Muscle of arm (tissue), 14 donors: ENCODE results near the gene BRINP2. TPM values are rescaled to one million over a fixed set of nuclear protein-coding genes. Genes with fewer than 3 reads are reported as not detected.

Experiments
- DNase-seq: peaks from one replicate; pipeline ENCODE4 v3.0.0-alpha.2; 2013
- long read RNA-seq, 11 donors: transcript quantifications; one replicate each; lab custom pipeline, GENCODE V29; 2026
- polyA plus RNA-seq, 12 donors: library from polyadenylated mRNA; unstranded; fragments of 120-200 nt; gene quantifications; one replicate each; pipeline ENCODE4 v1.2.1, GENCODE V29; 2013; ENCODE audit not compliant: insufficient read length in 12 of 12

The BRINP2 gene, protein sequence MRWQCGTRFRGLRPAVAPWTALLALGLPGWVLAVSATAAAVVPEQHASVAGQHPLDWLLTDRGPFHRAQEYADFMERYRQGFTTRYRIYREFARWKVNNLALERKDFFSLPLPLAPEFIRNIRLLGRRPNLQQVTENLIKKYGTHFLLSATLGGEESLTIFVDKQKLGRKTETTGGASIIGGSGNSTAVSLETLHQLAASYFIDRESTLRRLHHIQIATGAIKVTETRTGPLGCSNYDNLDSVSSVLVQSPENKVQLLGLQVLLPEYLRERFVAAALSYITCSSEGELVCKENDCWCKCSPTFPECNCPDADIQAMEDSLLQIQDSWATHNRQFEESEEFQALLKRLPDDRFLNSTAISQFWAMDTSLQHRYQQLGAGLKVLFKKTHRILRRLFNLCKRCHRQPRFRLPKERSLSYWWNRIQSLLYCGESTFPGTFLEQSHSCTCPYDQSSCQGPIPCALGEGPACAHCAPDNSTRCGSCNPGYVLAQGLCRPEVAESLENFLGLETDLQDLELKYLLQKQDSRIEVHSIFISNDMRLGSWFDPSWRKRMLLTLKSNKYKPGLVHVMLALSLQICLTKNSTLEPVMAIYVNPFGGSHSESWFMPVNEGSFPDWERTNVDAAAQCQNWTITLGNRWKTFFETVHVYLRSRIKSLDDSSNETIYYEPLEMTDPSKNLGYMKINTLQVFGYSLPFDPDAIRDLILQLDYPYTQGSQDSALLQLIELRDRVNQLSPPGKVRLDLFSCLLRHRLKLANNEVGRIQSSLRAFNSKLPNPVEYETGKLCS
- under 1 TPM in 10 of 12 donors, not detected in 2; 0.21 to 0.65 (median 0.50) TPM for polyA plus RNA-seq
- long read RNA-seq, donor 1 = 0 reads
- long read RNA-seq, donor 2 = 0 reads
- long read RNA-seq, donor 3 = 0 reads
- long read RNA-seq, donor 4 = 0 reads
- long read RNA-seq, donor 5 = 0 reads
- long read RNA-seq, donor 6 = 0 reads
- long read RNA-seq, donor 7 = 0 reads
- long read RNA-seq, donor 8 = 0 reads
- long read RNA-seq, donor 9 = 0 reads
- long read RNA-seq, donor 10 = 0 reads
- long read RNA-seq, donor 11 = 0 reads

- DNase-seq = peak; percentile 14
These were observed at the start of gene BRINP2 for GRCh38 chr1:177170756-177171535. Gene BRINP2, plus strand, starts transcription at chr1:177170958. Its CDS starts 58,919 bp downstream, at chr1:177229877.

DNA sequence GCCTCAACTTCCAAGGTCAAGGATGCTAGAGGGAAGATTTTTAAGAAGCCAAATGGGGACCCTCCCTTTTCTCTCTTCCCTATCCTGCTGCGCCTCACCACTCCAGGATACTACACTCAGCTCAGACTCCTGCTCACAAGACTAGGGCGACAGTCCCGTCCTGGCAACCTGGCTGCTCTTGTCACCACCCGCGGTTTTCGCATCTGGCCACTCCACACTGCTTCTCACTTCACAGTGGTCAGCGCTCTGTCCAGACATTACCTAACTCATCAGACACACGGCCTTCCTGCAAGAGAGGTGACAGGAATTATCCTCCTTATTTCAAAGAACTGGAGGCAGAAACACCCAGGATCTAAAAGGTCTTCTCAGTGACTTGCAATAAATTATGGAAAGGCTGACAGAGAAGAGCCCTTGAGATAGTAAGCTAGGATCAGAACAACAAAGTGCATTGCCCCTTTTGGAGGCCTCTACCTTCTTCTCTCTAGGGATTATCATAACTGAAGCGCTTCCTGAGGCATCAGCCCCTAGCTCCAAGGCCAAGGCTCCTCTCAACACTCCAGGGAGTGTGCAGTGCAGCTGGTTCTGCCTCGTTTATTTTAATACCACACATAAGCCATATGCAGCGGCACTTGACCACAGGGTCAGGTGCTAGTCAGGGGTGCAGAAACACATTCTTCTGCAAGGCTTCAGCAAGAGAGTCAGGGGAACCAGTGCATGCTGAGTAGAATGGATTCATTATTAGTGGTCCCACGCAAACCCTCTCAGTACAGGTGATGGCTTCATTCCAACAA is 48.1 kb upstream of the BRINP2 start:
- no peak for DNase-seq

DNA sequence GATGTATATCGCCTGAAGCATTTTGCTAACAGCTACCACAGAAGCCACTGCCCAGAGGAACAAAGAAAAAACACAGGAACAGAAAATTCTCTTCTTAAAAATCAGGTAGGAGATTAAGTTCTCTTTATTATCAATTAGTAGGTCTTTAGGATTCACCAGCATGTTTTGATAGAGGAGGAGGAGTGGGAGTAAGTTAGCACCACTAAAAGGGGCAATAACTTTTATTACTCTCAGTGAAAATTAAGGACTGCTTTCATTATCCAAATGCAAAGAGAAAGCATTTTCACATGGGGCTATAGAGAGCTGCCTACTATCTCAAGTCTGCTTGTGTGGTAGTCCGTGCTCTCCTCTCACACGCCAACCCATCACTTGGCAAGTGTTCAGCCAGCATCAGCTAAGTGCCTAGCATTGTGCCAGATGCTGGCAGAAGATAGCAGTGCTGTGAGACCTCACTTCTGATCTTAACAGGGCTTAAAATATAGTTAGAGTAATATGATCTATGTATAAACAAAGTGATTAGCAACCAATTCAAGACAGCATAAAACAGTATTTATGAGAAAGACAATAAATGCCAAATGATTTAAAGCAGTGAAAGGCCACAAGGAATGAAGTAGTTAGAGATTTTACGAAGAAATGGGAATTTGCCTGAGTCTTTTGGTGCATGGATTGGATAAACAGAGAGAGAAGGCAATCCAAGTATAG is 46.0 kb upstream of the BRINP2 start:
- no peak for DNase-seq

DNA sequence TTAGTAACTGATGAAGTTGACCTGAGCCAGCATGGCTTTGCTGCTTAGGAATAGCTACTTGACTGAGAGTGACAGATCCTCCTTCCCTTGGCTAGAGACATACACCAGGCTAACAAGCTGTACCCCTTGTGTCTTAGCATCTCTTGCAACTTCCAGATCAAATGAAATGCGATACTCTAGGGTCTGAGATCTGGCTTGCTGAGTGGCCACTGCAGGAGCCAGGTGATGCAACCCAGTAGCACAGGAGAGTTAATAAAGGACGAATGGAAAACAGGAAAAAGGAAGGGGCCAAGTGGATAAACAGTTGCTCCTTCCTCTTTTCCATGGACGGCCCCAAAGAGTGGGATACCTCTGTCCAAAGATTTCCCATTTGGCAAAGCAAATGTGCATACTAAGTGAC is 44.5 kb upstream of the BRINP2 start:
- no peak for DNase-seq

GRCh38 chr1:177128665-177129281 is 42.0 kb upstream of the BRINP2 start:
- no peak for DNase-seq

- DNase-seq = no peak
These were observed 40.3 kb upstream of the BRINP2 start for GRCh38 chr1:177130451-177130945.

DNA sequence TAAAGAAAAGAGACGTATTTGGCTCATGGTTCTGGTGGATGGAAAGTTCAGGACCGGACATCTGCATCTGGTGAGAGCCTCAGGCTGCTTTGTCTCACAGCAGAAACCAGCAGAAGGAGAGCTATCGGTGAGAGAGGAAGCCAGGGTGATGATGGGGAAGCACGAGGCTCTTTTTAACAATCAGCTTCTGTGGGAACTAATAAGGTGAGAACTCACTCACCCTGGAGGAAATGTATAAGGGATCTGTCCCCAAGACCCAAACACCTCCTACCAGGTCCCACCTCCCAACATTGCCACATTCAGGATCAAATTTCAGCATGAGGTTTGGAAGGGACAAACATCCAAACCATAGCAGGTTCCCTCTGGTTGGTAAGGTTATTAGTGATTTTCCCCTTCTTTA is 39.0 kb upstream of the BRINP2 start:
- DNase-seq = no peak

DNA sequence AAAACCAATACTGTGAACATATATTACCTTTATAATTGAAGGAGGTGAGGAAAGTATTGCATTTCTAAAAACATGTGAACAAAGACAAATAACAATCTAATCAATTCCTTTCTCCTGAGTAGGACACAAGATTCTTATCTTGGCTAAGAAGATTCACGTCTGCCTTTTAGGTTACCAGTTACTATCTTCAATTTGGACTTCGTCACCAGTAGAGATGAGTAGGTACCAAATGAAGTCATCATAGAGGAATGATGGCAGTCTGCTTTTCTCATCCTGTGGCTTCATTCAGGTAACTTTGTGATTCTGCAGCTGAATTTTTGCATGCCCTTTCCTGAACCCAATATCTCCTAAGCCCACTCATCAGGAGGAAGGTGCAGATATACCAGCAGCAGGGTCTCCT is 38.6 kb upstream of the BRINP2 start:
- no peak for DNase-seq

DNA sequence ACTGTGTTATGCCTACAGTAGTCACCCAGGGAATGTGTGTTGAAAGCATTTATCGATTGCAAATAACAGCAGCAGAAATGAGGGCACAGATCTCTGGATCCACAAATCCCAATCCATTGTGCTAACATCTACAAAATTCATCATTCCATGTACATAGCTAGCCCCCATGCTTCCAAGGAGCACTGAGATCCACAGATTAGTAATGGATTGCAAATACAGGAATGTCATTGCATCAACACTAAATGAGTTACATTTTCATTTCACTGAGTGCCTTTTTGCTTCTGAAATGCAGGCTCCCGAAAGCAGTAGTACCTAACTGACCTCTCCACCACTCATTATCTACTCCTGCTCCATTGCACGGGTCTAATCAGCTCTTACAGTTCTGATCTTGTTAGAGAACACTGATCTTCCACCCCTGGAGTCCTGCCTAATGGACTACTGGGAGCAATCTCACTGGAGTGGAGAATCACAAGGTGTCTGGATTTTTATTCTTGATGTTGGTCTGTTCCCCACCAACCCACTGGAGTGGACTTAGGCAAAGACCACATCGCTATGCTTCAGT is 36.7 kb upstream of the BRINP2 start:
- DNase-seq = no peak

DNA sequence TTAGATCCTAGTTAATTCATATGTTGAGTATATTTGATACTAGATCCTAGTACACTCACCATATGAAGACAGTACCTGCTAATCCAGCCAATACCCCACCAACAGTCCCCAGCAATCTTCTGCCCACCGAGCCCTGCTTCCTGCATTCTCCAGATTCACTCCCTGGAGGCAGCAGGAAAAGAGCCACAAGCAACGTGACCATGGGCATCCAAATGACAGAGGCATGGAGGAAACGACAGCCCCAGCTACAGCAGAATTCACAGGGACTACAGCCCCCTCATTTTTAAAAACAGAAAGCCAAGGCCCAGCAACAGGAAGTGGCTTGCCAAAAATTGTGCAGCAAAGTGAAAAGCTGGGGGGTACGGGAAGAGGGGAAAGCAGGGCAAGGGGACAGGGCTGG is 35.5 kb upstream of the BRINP2 start:
- no peak for DNase-seq

DNA sequence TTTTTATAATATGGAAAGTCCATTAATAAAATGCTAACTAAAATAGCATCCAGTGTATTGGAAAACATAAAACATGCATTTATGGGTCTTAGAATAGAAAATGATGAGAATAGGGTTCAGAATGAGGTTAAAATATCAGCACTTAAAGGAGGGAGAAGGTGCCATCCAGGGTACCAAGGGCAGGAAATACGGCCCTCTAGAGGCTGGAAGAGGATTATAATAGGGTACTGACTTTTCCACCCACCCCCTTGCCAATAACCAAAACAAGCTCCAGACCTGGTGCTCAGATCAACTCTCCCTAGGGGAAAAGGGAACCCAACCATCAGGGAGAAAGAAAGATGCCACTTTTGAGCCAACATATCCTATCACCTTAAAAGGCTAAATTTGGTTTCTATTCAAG is 32.9 kb upstream of the BRINP2 start:
- DNase-seq = no peak

- no peak for DNase-seq
These were observed 32.4 kb upstream of the BRINP2 start for GRCh38 chr1:177138347-177138746.

DNA sequence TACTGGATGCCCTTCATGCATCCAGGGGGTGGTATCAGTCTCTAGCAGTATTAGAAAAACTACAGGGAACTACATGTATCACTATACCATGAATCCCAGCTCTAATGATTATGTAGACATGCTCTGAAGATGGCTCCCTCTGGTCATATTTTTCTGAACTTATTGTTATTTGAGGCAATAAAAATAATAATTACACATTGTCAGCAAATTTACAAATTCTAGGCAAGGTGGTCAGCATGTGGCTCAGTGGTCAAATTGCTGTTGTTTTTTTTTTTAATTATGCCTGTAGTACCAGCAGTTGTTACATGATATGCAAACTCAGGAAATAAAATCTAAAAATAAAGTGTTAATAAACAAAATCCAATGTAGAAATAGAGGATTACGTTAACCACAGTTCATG is 28.7 kb upstream of the BRINP2 start:
- DNase-seq = no peak

DNA sequence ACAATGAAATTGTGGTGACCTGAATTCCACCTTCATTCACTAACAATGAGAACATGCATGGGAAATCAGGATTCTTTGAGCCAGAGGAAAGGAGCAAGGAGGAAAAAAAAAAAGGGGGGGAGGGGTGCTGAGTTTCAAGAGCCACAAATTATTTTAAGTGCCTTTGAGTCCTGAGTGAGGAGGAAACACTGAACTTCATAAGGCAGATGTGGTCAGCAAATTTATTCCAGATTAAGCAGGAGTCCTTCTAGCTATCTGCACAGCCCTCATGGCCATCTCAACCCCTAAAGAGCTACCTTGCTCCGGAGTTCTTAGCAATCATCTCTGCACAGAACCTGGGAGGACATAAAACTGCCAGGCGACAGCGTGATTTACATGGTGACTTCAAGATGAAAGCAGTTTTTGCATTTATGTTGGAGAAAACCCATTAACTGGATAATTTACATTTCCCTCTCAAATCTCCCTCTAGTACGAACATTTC is 27.9 kb upstream of the BRINP2 start:
- no peak for DNase-seq

DNA sequence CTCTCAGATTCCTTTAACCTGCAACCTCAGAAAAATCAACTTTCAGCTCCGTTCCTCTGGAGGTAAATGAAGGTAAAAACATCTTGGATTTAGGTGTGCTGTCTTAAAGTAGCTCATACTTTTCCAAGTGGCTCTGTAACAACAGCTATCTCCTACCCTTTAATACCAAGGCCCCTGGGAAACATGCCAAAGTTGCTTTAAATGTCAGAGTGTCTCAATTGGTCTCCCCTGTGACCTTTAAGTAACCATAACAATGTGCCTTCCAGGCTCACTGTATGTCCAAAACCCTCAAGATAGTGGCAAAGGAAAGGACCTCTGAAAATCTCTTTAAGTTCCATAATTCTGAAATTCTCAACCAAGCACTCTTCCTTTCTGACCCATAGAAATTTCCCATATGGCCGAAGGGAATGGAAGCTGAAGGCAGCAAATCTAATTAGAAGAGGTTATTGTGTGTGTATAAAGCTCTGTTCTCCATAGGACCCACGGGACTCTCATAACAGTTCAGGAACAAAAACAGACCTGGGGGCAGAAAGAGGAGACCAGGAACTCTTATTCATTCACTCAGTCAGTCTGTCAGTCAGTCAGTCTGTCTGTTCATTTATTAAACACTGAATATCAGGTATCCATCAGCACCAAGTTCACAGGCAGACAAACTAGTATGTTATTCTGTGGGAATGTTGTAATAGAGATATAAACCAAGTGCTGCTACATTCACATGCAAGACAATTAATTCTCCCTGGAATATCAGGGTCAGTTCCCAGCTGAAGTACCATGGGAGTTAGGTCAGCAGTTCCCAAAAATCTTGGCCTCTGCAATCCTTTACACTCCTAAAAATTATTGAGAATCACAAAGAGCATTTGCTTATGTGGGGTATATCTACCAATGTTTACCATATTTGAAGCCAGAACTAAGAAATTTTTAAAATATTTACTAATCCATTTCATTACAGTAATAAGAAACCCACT is 25.4 kb upstream of the BRINP2 start:
- DNase-seq = no peak

GRCh38 chr1:177146499-177146898 is 24.3 kb upstream of the BRINP2 start:
- no peak for DNase-seq

DNA sequence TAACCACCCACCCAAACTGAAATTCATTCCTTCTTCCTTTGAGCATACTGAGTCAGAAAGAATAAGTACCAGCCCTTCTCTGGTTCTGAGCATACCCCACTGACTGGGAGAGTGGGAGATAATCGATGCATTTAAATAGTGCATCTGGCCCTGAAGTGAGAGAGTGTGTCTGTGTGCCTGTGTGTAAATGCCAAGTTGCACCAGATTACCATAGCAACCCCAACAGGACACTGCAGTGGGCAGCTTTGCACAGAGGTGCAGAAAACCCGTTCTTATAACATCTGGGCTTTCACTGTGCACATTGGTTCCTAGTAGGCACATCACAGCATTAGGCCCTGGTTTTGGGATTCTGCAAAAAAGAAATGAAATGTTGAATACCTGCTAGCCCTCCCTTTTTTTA is 8.5 kb upstream of the BRINP2 start:
- no peak for DNase-seq

- DNase-seq = no peak
These were observed 6.8 kb upstream of the BRINP2 start for GRCh38 chr1:177163844-177164379.
